H1 (cell line): ENCODE measurements around the gene IL31RA. TPM values are rescaled to one million over a fixed set of nuclear protein-coding genes. Genes with fewer than 3 reads are reported as not detected.
A peak's percentile ranks its signal among the peaks of the same experiment; 100 is the strongest.

ENCODE experiments used
- CTCF ChIA-PET: fragments of 300-600 bp; sonication (Branson Sonifier 250); formaldehyde crosslinking; loops from one replicate; lab custom pipeline; 2021; ENCODE audit not compliant: partially characterized antibody; lab: Charles Lee
- POLR2A ChIA-PET: fragments of 300-600 bp; sonication (Branson Sonifier 250); formaldehyde crosslinking; loops from one replicate; lab custom pipeline; 2021; ENCODE audit warnings: inconsistent platforms; ENCODE audit not compliant: partially characterized antibody; lab: Charles Lee
- DNase-seq, 2 experiments: peaks; one replicate each; pipeline versions ENCODE4 v3.0.0 to v3.0.0-alpha.2; 2010 to 2022; ENCODE audit warnings: low spot score in 2 of 2, low read depth in 1 of 2, mixed read lengths in 1 of 2
- FAIRE-seq: peaks from 2 replicates; lab custom pipeline; 2011; peaks lifted over from hg19 to GRCh38; lab: Jason Lieb, UNC
- H2AFZ ChIP-seq: 2 replicates; pipeline ENCODE4 v1.8.1; 2012; ENCODE audit warnings: low read length, inconsistent platforms
- H2AK5ac ChIP-seq: 2 replicates; pipeline ENCODE4 v1.6.1; 2013; ENCODE audit warnings: low read depth, low read length
- H2BK120ac ChIP-seq: replicated peaks from 2 replicates; pipeline ENCODE3; 2013; ENCODE audit warnings: low read depth, low read length, inconsistent platforms
- H2BK12ac ChIP-seq: 2 replicates; pipeline ENCODE4 v1.6.1; 2013; ENCODE audit warnings: low read depth, low read length
- H2BK15ac ChIP-seq: 2 replicates; pipeline ENCODE4 v1.6.1; 2013; ENCODE audit warnings: low read length
- H2BK20ac ChIP-seq: 2 replicates; pipeline ENCODE4 v1.6.1; 2013; ENCODE audit warnings: low read length
- H2BK5ac ChIP-seq: 2 replicates; pipeline ENCODE4 v1.6.1; 2013; ENCODE audit warnings: low read depth, low read length
- H3K14ac ChIP-seq: 2 replicates; pipeline ENCODE4 v1.6.1; 2013; ENCODE audit warnings: inconsistent platforms; ENCODE audit not compliant: insufficient read length
- H3K18ac ChIP-seq: 2 replicates; pipeline ENCODE4 v1.6.1; 2013; ENCODE audit warnings: low read length; ENCODE audit errors: extremely low read depth
- H3K23ac ChIP-seq: 2 replicates; pipeline ENCODE4 v1.6.1; 2013; ENCODE audit warnings: inconsistent platforms; ENCODE audit not compliant: insufficient read length
- H3K23me2 ChIP-seq: 2 replicates; pipeline ENCODE4 v1.6.1; 2013; ENCODE audit warnings: low read depth, low read length
- H3K27ac ChIP-seq: 2 replicates; pipeline ENCODE4 v1.6.1; 2011; ENCODE audit warnings: low read depth, low read length, inconsistent platforms
- H3K27me3 ChIP-seq, 4 experiments: replicated peaks in 1 of 4; 1 replicate in 1 of 4; 2 replicates in 3 of 4; pipeline versions ENCODE4 v1.6.1 to v1.8.1; 2011 to 2013; ENCODE audit warnings: low read length in 3 of 4, mild to moderate bottlenecking in 3 of 4, inconsistent platforms in 2 of 4, mixed read lengths in 2 of 4, moderate library complexity in 1 of 4; ENCODE audit not compliant: control insufficient read depth in 3 of 4, insufficient read depth in 3 of 4; ENCODE audit errors: extremely low read depth in 1 of 4
- H3K36me3 ChIP-seq, 4 experiments: 2 replicates each; pipeline versions ENCODE4 v1.6.1 to v1.8.1; 2011 to 2013; ENCODE audit warnings: mild to moderate bottlenecking in 4 of 4, low read length in 3 of 4, moderate library complexity in 2 of 4, control low read depth in 1 of 4, inconsistent platforms in 1 of 4; ENCODE audit not compliant: insufficient read depth in 4 of 4, control insufficient read depth in 2 of 4
- H3K4ac ChIP-seq: replicated peaks from 2 replicates; pipeline ENCODE3; 2013; ENCODE audit warnings: low read length, low read depth, mixed read lengths, inconsistent platforms; ENCODE audit not compliant: insufficient read length
- H3K4me1 ChIP-seq, 4 experiments: replicated peaks in 1 of 4; 1 replicate in 1 of 4; 2 replicates in 3 of 4; pipeline versions ENCODE4 v1.6.1 to v1.8.1; 2011 to 2013; ENCODE audit warnings: low read length in 3 of 4, inconsistent platforms in 2 of 4, mixed read lengths in 1 of 4; ENCODE audit not compliant: insufficient read depth in 4 of 4, control insufficient read depth in 3 of 4
- H3K4me2 ChIP-seq, 2 experiments: 2 replicates each; pipeline versions ENCODE4 v1.6.1 to v1.8.1; 2011 to 2013; ENCODE audit warnings: low read depth in 2 of 2, low read length in 2 of 2, control low read depth in 1 of 2, inconsistent platforms in 1 of 2, mild to moderate bottlenecking in 1 of 2; ENCODE audit not compliant: insufficient read depth in 1 of 2
- H3K4me3 ChIP-seq, 4 experiments: fragments of 200-600, 300-600 bp in 1 of 4; sonication (generic), shearing (Covaris generic), sonication (Bioruptor Twin) in 1 of 4; 2 replicates each; pipeline versions ENCODE4 v1.5.1 to v1.8.1; 2011 to 2016; ENCODE audit warnings: low read length in 4 of 4, low read depth in 3 of 4, control low read depth in 2 of 4, inconsistent platforms in 2 of 4, mild to moderate bottlenecking in 2 of 4, mixed read lengths in 1 of 4, moderate library complexity in 1 of 4; ENCODE audit not compliant: insufficient read depth in 2 of 4; ENCODE audit errors: extremely low read depth in 1 of 4
- H3K56ac ChIP-seq: replicated peaks from 2 replicates; pipeline ENCODE3; 2013; ENCODE audit warnings: low read depth, mild to moderate bottlenecking, mixed read lengths, low read length, inconsistent platforms; ENCODE audit not compliant: insufficient read length
- H3K79me1 ChIP-seq: 2 replicates; pipeline ENCODE4 v1.6.1; 2013; ENCODE audit warnings: low read depth, low read length, control low read depth
- H3K79me2 ChIP-seq, 2 experiments: 2 replicates each; pipeline versions ENCODE4 v1.6.1 to v1.8.1; 2012 to 2013; ENCODE audit warnings: low read length in 2 of 2, mild to moderate bottlenecking in 2 of 2, inconsistent platforms in 1 of 2; ENCODE audit not compliant: insufficient read depth in 2 of 2, control insufficient read depth in 1 of 2
- H3K9ac ChIP-seq, 4 experiments: replicated peaks in 1 of 4; 1 replicate in 1 of 4; 2 replicates in 3 of 4; pipeline versions ENCODE4 v1.6.1 to v1.8.1; 2011 to 2013; ENCODE audit warnings: low read depth in 3 of 4, low read length in 3 of 4, control low read depth in 2 of 4, mild to moderate bottlenecking in 2 of 4, moderate library complexity in 2 of 4, inconsistent platforms in 1 of 4; ENCODE audit errors: extremely low read depth in 1 of 4
- H3K9me3 ChIP-seq, 2 experiments: 2 replicates each; pipeline versions ENCODE4 v1.6.1 to v1.8.1; 2012 to 2013; ENCODE audit warnings: mild to moderate bottlenecking in 2 of 2, moderate library complexity in 2 of 2, control low read depth in 1 of 2, inconsistent platforms in 1 of 2, low read depth in 1 of 2, low read length in 1 of 2, mixed read lengths in 1 of 2; ENCODE audit not compliant: insufficient read depth in 2 of 2
- H4K20me1 ChIP-seq, 2 experiments: replicated peaks in 1 of 2; 2 replicates each; pipeline versions ENCODE3 to v1.8.1; 2011 to 2013; ENCODE audit warnings: inconsistent platforms in 2 of 2, low read length in 2 of 2, mild to moderate bottlenecking in 1 of 2; ENCODE audit not compliant: insufficient read depth in 2 of 2, control insufficient read depth in 1 of 2
- H4K5ac ChIP-seq: 2 replicates; pipeline ENCODE4 v1.6.1; 2013; ENCODE audit warnings: low read length, low read depth, mixed read lengths, inconsistent platforms; ENCODE audit not compliant: insufficient read length
- H4K8ac ChIP-seq: 2 replicates; pipeline ENCODE4 v1.8.0; 2013; ENCODE audit warnings: mild to moderate bottlenecking, moderate library complexity, low read length, inconsistent platforms; ENCODE audit not compliant: insufficient read depth; ENCODE audit errors: extremely low read depth
- H4K91ac ChIP-seq: replicated peaks from 2 replicates; pipeline ENCODE3; 2013; ENCODE audit warnings: low read length, mixed read lengths, inconsistent platforms; ENCODE audit not compliant: insufficient read length
- ATF3 ChIP-seq: IDR thresholded peaks from 2 replicates; pipeline ENCODE4 v1.6.1; 2011; ENCODE audit warnings: low read depth, mild to moderate bottlenecking, low read length; ENCODE audit not compliant: insufficient read depth
- BCL11A ChIP-seq, 2 experiments: IDR thresholded peaks; one replicate each; pipeline ENCODE4 v1.6.1; 2011; ENCODE audit warnings: low read depth in 2 of 2, low read length in 2 of 2, mild to moderate bottlenecking in 2 of 2
- CHD1 ChIP-seq: IDR thresholded peaks from 2 replicates; pipeline ENCODE4 v1.6.1; 2012; ENCODE audit warnings: low read depth, low read length, improper control_type of control experiment
- EZH2 ChIP-seq: fragments of 200-600 bp; sonication (generic); IDR thresholded peaks from 2 replicates; pipeline ENCODE4 v1.7.1; 2012; ENCODE audit warnings: low read depth, mild to moderate bottlenecking, moderate library complexity, low read length, inconsistent platforms; ENCODE audit not compliant: severe bottlenecking
- FOSL1 ChIP-seq: IDR thresholded peaks from 2 replicates; pipeline ENCODE4 v1.6.1; 2011; ENCODE audit warnings: mild to moderate bottlenecking, low read depth, low read length, moderate library complexity; ENCODE audit not compliant: insufficient read depth
- HDAC2 ChIP-seq, 2 experiments: fragments of 300-600 bp in 1 of 2; sonication (generic) in 1 of 2; IDR thresholded peaks; 2 replicates each; pipeline ENCODE4 v1.6.1; 2011 to 2012; ENCODE audit warnings: low read depth in 2 of 2, low read length in 2 of 2, mild to moderate bottlenecking in 2 of 2, moderate library complexity in 2 of 2, borderline replicate concordance in 1 of 2, inconsistent platforms in 1 of 2
- YY1 ChIP-seq: IDR thresholded peaks from 2 replicates; pipeline ENCODE4 v1.6.1; 2011; ENCODE audit warnings: low read depth, mild to moderate bottlenecking, low read length
- WGBS, 2 experiments: shearing (Covaris generic) in 1 of 2; methylation state at CpG; one replicate each; pipeline versions ENCODE4 v1.1.6 to v1.1.7; 2013 to 2015; ENCODE audit warnings: low lambda C conversion rate in 2 of 2, mixed read lengths in 2 of 2, inconsistent platforms in 1 of 2, low coverage in 1 of 2, missing lambda C conversion rate in 1 of 2; ENCODE audit not compliant: insufficient replicate concordance in 2 of 2, insufficient coverage in 1 of 2, insufficient read length in 1 of 2; ENCODE audit errors: extremely low coverage in 1 of 2, missing lambda C conversion rate in 1 of 2; 5-methylcytosine and 5-hydroxymethylcytosine counted together
- polyA plus RNA-seq, 7 experiments: library from polyadenylated mRNA; depleted of rRNA in 3 of 7; stranded (reverse) in 5 of 7; unstranded in 2 of 7; fragments of >200 nt in 5 of 7; fragments of 200-250 nt in 2 of 7; gene quantifications; 1 replicate in 5 of 7; 2 replicates in 1 of 7; 4 replicates in 1 of 7; pipeline versions ENCODE4 v1.2.1 to v1.2.3, GENCODE V29; 2011 to 2013; ENCODE audit warnings: missing spikeins in 2 of 7, mixed read lengths in 2 of 7
- total RNA-seq: library from RNA; stranded (reverse); fragmentation: NEBNext Ultra II Directional; extraction: Animal tissue kit (Norgen Biotek cat#: 25700); gene quantifications from 2 replicates; pipeline ENCODE4 v1.2.1, GENCODE V29; 2021

Gene IL31RA
- total and polyA plus RNA-seq, 2 of the 8 experiments (the other 6 are each of a cell fraction or from before 2014, with no cell fraction given) = not detected

GRCh38 chr5:55923865-55924500, 72.8 kb downstream of the IL31RA start:
- no peak overlapping the region for H3K27ac ChIP-seq
- H4K5ac ChIP-seq = no peak overlapping the region
- no peak overlapping the region for H3K56ac ChIP-seq
- H3K36me3 ChIP-seq = no peaks in the 10 kb centered on the region
- POLR2A ChIA-PET = no interaction called here
- H4K20me1 ChIP-seq = no peaks in the 10 kb centered on the region
- H3K9me3 ChIP-seq = no peaks in the 10 kb centered on the region
- no peak overlapping the region for H2AK5ac ChIP-seq
- no peak overlapping the region for H2BK15ac ChIP-seq
- no peak overlapping the region for H3K4me2 ChIP-seq
- H2BK20ac ChIP-seq = no peak overlapping the region
- H3K4ac ChIP-seq = no peak overlapping the region
- 84% methylated on average over 9 of the region's 9 CpGs; no CpG with 5 or more reads in 1 of the 2 experiments for WGBS, 2 experiments
- no peak overlapping the region for H3K9ac ChIP-seq
- no peak overlapping the region for H3K18ac ChIP-seq
- H3K79me1 ChIP-seq = no peaks in the 10 kb centered on the region; the same call in 1 of the 2 replicates
- no peaks in the 10 kb centered on the region; a peak in 1 of 7 replicates for H3K4me1 ChIP-seq
- no peak overlapping the region for H4K91ac ChIP-seq
- no peak overlapping the region for H3K23ac ChIP-seq
- no peak overlapping the region for H2BK5ac ChIP-seq
- peak in 1 of 2 experiments; percentile 31 for DNase-seq
- H3K79me2 ChIP-seq = no peaks in the 10 kb centered on the region
- CTCF ChIA-PET = interaction anchor here (0.8 to 2.4 kb wide), 4 partner anchors 12 to 340 kb away, joined by 3 to 22 read pairs (median 3); no protein-coding TSS in a partner anchor
- H3K23me2 ChIP-seq = no peaks in the 10 kb centered on the region
- no peak overlapping the region for H3K4me3 ChIP-seq
- H4K8ac ChIP-seq = no peak overlapping the region
- no peak overlapping the region for H2BK120ac ChIP-seq
- no peak overlapping the region for H2BK12ac ChIP-seq
- H2AFZ ChIP-seq = peak overlapping the region; percentile 85; the same call in 1 of the 2 replicates
- TF ChIP-seq ATF3 (no peak), HDAC2 (IDR thresholded peaks at IDR 0.05; ENCODE audit: borderline replicate concordance in 1 of 2, low read depth in 2 of 2, low read length in 2 of 2) (no peak), EZH2 (no peak), FOSL1 (no peak), CHD1 (no peak), YY1 (no peak), BCL11A (IDR thresholded peaks at IDR 0.05; ENCODE audit: low read depth in 2 of 2, low read length in 2 of 2) (no peak)
- TF ChIP-seq, all 59 proteins: peak for 0
- Histone ChIP-seq H3K27me3 (no peaks in the 10 kb centered on the region), H3K14ac (no peak overlapping the region)
- FAIRE-seq = no peak
